ENCODE data around the gene AKR7A3. TPM values are rescaled to one million over a fixed set of nuclear protein-coding genes. Genes with fewer than 3 reads are reported as not detected.
A peak's percentile ranks its signal among the peaks of the same experiment; 100 is the strongest.

Gene AKR7A3
- total and polyA plus RNA-seq, 2 of the 4 experiments (the other 2 are of a cell fraction) = 0.18 to 0.62 TPM

DNA sequence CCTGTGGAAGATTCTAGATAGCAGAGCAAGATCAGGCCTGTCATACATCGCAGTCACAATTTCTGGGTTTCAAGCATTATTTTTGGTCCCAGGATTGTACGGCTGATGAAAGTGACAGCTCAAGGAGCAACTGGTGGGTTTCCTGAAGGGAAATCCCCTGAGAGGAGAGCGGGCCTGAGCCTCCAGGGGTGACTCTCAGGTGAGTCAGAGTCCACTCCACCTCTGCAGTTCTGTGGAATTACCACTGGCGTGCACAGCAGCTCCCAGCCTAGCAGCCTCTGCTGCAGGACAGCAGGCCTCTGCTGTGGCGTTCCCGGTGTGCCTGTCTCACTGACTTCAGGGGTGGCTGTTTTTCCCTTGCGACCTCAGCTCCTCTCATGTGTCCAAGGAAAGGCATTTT lies 48.0 kb upstream of the AKR7A3 start:
- Histone ChIP-seq H3K79me1 (ENCODE audit: low read depth in 1 of 2, low read length in 2 of 2) (peaks cover 4 to 15% of the 10 kb centered on the region in 2 experiments), H3K23ac (ENCODE audit: low read depth, low read length) (no peak overlapping the region), H3K36me3 (ENCODE audit: control insufficient read depth, insufficient read depth, low read length) (peaks cover 36% of the 10 kb centered on the region), H3K27ac (ENCODE audit: insufficient read depth, low read length) (no peak overlapping the region), H2AK9ac (replicated peaks; ENCODE audit: low read depth, low read length, poor library complexity) (no peak overlapping the region), H4K5ac (ENCODE audit: low read depth, low read length) (no peak overlapping the region), H2BK15ac (ENCODE audit: low read depth, low read length) (no peak overlapping the region), H2BK5ac (ENCODE audit: low read depth, low read length, poor library complexity, severe bottlenecking) (no peak overlapping the region), H2BK20ac (ENCODE audit: low read depth, low read length) (no peak overlapping the region), H3K9ac (ENCODE audit: low read depth, low read length) (no peak overlapping the region), H3K4me3 (ENCODE audit: insufficient read depth, low read depth, low read length) (no peak overlapping the region), H2BK120ac (ENCODE audit: low read depth, low read length) (no peak overlapping the region), H3K56ac (ENCODE audit: extremely low read depth, insufficient read depth, low read length) (no peak overlapping the region), H4K20me1 (ENCODE audit: insufficient read depth, low read length) (peaks cover 15% of the 10 kb centered on the region), H3K9me1 (ENCODE audit: insufficient read depth, low read length) (peaks cover 12% of the 10 kb centered on the region), H3K9me3 (ENCODE audit: control insufficient read depth, insufficient read depth, low read length) (no peaks in the 10 kb centered on the region), H3K4me2 (ENCODE audit: low read depth, low read length) (no peak overlapping the region), H3K27me3 (ENCODE audit: control insufficient read depth, insufficient read depth, low read length) (no peaks in the 10 kb centered on the region), H3K4ac (ENCODE audit: low read depth, low read length) (no peak overlapping the region), H2AK5ac (ENCODE audit: low read depth, low read length) (no peak overlapping the region), H4K91ac (ENCODE audit: insufficient read depth, low read depth, low read length) (no peak overlapping the region), H2AFZ (replicated peaks; ENCODE audit: low read length, poor library complexity) (no peak overlapping the region), H3K4me1 (ENCODE audit: control insufficient read depth, insufficient read depth, low read length) (no peaks in the 10 kb centered on the region), H3K18ac (ENCODE audit: low read depth, low read length) (no peak overlapping the region), H4K8ac (ENCODE audit: low read depth in 2 of 2, low read length in 2 of 2) (no peak overlapping the region), H3K14ac (replicated peaks; ENCODE audit: low read depth, low read length) (no peak overlapping the region)
- peak; percentile 68 for DNase-seq
- BruUV-seq (replicated peaks) = no TSS peak
- ChIA-PET CTCF (no interaction called here), POLR2A (ENCODE audit: unreplicated experiment) (no interaction called here)
- intact Hi-C loops (cut with micrococcal nuclease) (no loop called here), in situ Hi-C loops (cut with MboI; ENCODE audit: low sequenced_read_pairs) (no loop called here), dilution Hi-C loops (cut with HindIII; ENCODE audit: low sequenced_read_pairs, unreplicated experiment) (no loop called here)
- ATAC-seq (ENCODE audit: low read depth) = peak; percentile 9; the same call in 1 of the 2 replicates
- 91% methylated on average over 6 of the region's 7 CpGs; no CpG with 5 or more reads in 1 of the 2 experiments for WGBS, 2 experiments (ENCODE audit: extremely low coverage in 2 of 2, insufficient read length in 1 of 2)
- TF ChIP-seq FOS (IDR thresholded peaks at IDR 0.05; ENCODE audit: low read depth, low read length) = peak; percentile 27; the same call in 1 of the 2 replicates
- no peak for TF ChIP-seq MAFK (IDR thresholded peaks at IDR 0.05; ENCODE audit: low read depth, low read length)
- TF ChIP-seq USF2 (IDR thresholded peaks at IDR 0.05; ENCODE audit: low read depth, low read length) = no peak
- TF ChIP-seq RAD21 (IDR thresholded peaks at IDR 0.05; ENCODE audit: low read length) = no peak

All from IMR-90 (cell line).